ENCODE data around the gene SLC41A3.

Gene SLC41A3

DNA sequence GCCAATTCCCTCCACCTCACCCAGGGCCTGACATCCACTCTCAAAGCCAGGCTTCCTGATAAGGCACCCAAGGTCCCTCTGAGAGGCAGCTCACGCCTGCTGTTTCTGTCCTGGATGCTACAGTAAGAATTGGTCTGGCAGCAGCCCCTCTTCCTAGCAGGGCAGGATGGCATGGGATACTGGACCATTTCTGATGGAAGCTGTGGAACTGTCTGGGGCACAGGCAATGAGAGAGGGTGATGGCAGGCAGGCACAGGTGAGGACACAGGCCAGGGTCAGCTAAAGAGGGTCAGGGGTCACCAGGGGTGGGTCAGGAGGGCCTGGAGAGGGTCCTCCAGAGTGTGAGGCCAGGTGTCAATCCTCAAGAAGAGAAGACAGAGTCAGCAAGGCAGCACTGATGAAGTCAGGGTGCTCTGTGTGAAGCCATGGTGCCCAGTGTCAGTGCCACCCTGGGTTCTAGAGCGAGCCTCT is 41.9 kb upstream of the SLC41A3 start:
- H3F3A ChIP-seq (ENCODE audit: control insufficient read depth, insufficient read depth) = no peaks in the 10 kb centered on the region
- H3K4me1 ChIP-seq (ENCODE audit: control insufficient read depth, low read length) = no peaks in the 10 kb centered on the region
- H3K9me3 ChIP-seq (ENCODE audit: control insufficient read depth, insufficient read depth, low read length) = no peaks in the 10 kb centered on the region
- no peaks in the 10 kb centered on the region for H3K79me2 ChIP-seq (ENCODE audit: control insufficient read depth, low read length)
- H3K36me3 ChIP-seq (ENCODE audit: control insufficient read depth, low read length) = no peaks in the 10 kb centered on the region
- peaks cover 4% of the 10 kb centered on the region; the same call in 1 of the 2 replicates for H3K27me3 ChIP-seq (ENCODE audit: control insufficient read depth, low read length)
- H3K27ac ChIP-seq (ENCODE audit: low read depth, low read length) = no peak overlapping the region
- no peak overlapping the region for H3K4me3 ChIP-seq (ENCODE audit: low read length)
- no peaks in the 10 kb centered on the region for H3K9me2 ChIP-seq (replicated peaks; ENCODE audit: control insufficient read depth, low read length)
- no peaks in the 10 kb centered on the region for H4K20me1 ChIP-seq (ENCODE audit: control insufficient read depth, insufficient read depth, low read depth, low read length)
- H3K4me2 ChIP-seq (ENCODE audit: low read length) = no peak overlapping the region
- no peak for TF ChIP-seq EZH2phosphoT487 (IDR thresholded peaks at IDR 0.05; ENCODE audit: borderline replicate concordance, low read length)
- TF ChIP-seq CTCF (IDR thresholded peaks at IDR 0.05; ENCODE audit: low read depth, low read length, poor library complexity, severe bottlenecking) = no peak

GRCh38 chr3:126125341-126125740 is 41.4 kb upstream of the SLC41A3 start:
- Histone ChIP-seq H3F3A (ENCODE audit: control insufficient read depth, insufficient read depth) (no peaks in the 10 kb centered on the region), H3K9me2 (replicated peaks; ENCODE audit: control insufficient read depth, low read length) (no peaks in the 10 kb centered on the region), H3K9me3 (ENCODE audit: control insufficient read depth, insufficient read depth, low read length) (no peaks in the 10 kb centered on the region), H3K4me1 (ENCODE audit: control insufficient read depth, low read length) (no peaks in the 10 kb centered on the region), H3K27ac (ENCODE audit: low read depth, low read length) (no peak overlapping the region), H3K27me3 (ENCODE audit: control insufficient read depth, low read length) (peaks cover 4% of the 10 kb centered on the region; the same call in 1 of the 2 replicates), H4K20me1 (ENCODE audit: control insufficient read depth, insufficient read depth, low read depth, low read length) (no peaks in the 10 kb centered on the region), H3K36me3 (ENCODE audit: control insufficient read depth, low read length) (no peaks in the 10 kb centered on the region), H3K4me2 (ENCODE audit: low read length) (no peak overlapping the region), H3K4me3 (ENCODE audit: low read length) (no peak overlapping the region), H3K79me2 (ENCODE audit: control insufficient read depth, low read length) (no peaks in the 10 kb centered on the region)
- no peak for TF ChIP-seq CTCF (IDR thresholded peaks at IDR 0.05; ENCODE audit: low read depth, low read length, poor library complexity, severe bottlenecking)
- no peak for TF ChIP-seq EZH2phosphoT487 (IDR thresholded peaks at IDR 0.05; ENCODE audit: borderline replicate concordance, low read length)

DNA sequence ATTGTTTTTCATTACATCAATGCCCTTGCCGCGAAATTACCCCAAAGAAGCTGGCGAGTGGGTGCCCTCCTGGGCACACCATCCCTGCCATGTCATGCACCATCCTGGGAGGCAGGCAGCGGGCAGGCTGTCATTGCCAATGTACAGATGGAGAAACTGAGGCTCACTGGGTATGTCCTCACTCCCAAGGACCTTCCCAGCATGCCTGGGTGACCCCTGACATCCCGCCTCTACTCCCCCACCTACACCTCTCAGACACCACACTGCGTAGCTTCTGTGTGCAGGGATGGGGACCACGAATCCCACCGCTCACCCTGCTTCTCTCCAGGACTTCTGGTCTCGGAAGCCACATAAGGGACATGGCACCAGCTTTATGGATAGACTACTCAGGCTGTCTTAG is 41.0 kb upstream of the SLC41A3 start:
- H3K79me2 ChIP-seq (ENCODE audit: control insufficient read depth, low read length) = no peaks in the 10 kb centered on the region
- TF ChIP-seq CTCF (IDR thresholded peaks at IDR 0.05; ENCODE audit: low read depth, low read length, poor library complexity, severe bottlenecking) (no peak), EZH2phosphoT487 (IDR thresholded peaks at IDR 0.05; ENCODE audit: borderline replicate concordance, low read length) (no peak)

More for the DNA sequence above, 41.0 kb upstream of the SLC41A3 start:
- Histone ChIP-seq H3F3A (ENCODE audit: control insufficient read depth, insufficient read depth) (no peaks in the 10 kb centered on the region), H3K9me3 (ENCODE audit: control insufficient read depth, insufficient read depth, low read length) (no peaks in the 10 kb centered on the region), H3K4me3 (ENCODE audit: low read length) (no peak overlapping the region), H3K9me2 (replicated peaks; ENCODE audit: control insufficient read depth, low read length) (no peaks in the 10 kb centered on the region), H3K27me3 (ENCODE audit: control insufficient read depth, low read length) (peaks cover 4% of the 10 kb centered on the region; the same call in 1 of the 2 replicates), H4K20me1 (ENCODE audit: control insufficient read depth, insufficient read depth, low read depth, low read length) (no peaks in the 10 kb centered on the region), H3K27ac (ENCODE audit: low read depth, low read length) (no peak overlapping the region), H3K36me3 (ENCODE audit: control insufficient read depth, low read length) (no peaks in the 10 kb centered on the region), H3K4me2 (ENCODE audit: low read length) (no peak overlapping the region), H3K4me1 (ENCODE audit: control insufficient read depth, low read length) (no peaks in the 10 kb centered on the region)

Data from DOHH2 (cell line).